Adrenal gland (tissue), 5 donors: Measurements from ENCODE around the gene SYTL3.
"Not testable (repeated sequence)": the region's sequence is repeated elsewhere in the genome, so short reads cannot be mapped to it uniquely, and the experiment has no call there.

Experiments used
- POLR2A ChIP-seq, 2 donors: fragments of 450-650 bp; IDR thresholded peaks; one replicate each; pipeline ENCODE4 v1.6.1; 2017; ENCODE audit warnings: antibody characterized with exemption in 2 of 2, mild to moderate bottlenecking in 2 of 2, moderate library complexity in 1 of 2
- TF ChIP-seq, protein P1 (sequence below), 6 experiments: fragments of 450-650 bp in 4 of 6; fragments of 200-600 bp in 2 of 6; sonication (generic) in 1 of 6; IDR thresholded peaks; 1 replicate in 5 of 6; 2 replicates in 1 of 6; pipeline versions ENCODE4 v1.5.1 to v1.8.0; 2016 to 2021; ENCODE audit warnings: antibody characterized with exemption in 6 of 6, mild to moderate bottlenecking in 2 of 6, moderate library complexity in 1 of 6
- donor health status: DM: no; HTN: no; CAD: no.

DNA sequence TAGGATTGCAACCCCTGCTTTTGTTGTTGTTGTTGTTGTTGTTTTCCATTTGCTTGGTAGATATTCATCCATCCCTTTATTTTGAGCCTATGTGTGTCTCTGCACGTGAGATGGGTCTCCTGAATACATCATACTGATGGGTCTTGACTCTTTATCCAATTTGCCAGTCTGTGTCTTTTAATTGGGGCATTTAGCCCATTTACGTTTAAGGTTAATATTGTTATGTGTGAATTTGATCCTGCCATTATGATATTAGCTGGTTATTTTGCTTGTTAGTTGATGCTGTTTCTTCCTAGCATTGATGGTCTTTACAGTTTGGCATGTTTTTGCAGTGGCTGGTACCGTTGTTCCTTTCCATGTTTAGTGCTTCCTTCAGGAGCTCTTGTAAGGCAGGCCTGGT is 31.6 kb upstream of the SYTL3 start:
- TF ChIP-seq, protein P1, sequence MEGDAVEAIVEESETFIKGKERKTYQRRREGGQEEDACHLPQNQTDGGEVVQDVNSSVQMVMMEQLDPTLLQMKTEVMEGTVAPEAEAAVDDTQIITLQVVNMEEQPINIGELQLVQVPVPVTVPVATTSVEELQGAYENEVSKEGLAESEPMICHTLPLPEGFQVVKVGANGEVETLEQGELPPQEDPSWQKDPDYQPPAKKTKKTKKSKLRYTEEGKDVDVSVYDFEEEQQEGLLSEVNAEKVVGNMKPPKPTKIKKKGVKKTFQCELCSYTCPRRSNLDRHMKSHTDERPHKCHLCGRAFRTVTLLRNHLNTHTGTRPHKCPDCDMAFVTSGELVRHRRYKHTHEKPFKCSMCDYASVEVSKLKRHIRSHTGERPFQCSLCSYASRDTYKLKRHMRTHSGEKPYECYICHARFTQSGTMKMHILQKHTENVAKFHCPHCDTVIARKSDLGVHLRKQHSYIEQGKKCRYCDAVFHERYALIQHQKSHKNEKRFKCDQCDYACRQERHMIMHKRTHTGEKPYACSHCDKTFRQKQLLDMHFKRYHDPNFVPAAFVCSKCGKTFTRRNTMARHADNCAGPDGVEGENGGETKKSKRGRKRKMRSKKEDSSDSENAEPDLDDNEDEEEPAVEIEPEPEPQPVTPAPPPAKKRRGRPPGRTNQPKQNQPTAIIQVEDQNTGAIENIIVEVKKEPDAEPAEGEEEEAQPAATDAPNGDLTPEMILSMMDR (IDR thresholded peaks at IDR 0.05): not testable (repeated sequence)
- TF ChIP-seq POLR2A (IDR thresholded peaks at IDR 0.05): not testable (repeated sequence)
